ENCODE results near the gene DTNBP1. TPM values are rescaled to one million over a fixed set of nuclear protein-coding genes. Genes with fewer than 3 reads are reported as not detected.

Gene DTNBP1
- polyA plus RNA-seq, 3 donors, result 9.3 to 15.0 (median 13.4) TPM

- no peak overlapping the region for H3K27ac ChIP-seq (ENCODE audit: low read depth, low read length)
- WGBS, 3 donors, result 65 to 77% (median 77%) methylated on average over 2 of the region's 2 CpGs
Observed at GRCh38 chr6:15485936-15486335, 176.9 kb downstream of the DTNBP1 start.

GRCh38 chr6:15484821-15485220 lies 178.0 kb downstream of the DTNBP1 start:
- 87 to 93% (median 88%) methylated on average over 4 of the region's 4 CpGs for WGBS, 3 donors
- H3K27ac ChIP-seq (ENCODE audit: low read depth, low read length), result no peak overlapping the region

- H3K27ac ChIP-seq (ENCODE audit: low read depth, low read length), result no peak overlapping the region
- 50 to 96% (median 89%) methylated on average over 3 of the region's 3 CpGs for WGBS, 3 donors
Observed at GRCh38 chr6:15484140-15484539, 178.7 kb downstream of the DTNBP1 start.

- no peak overlapping the region for H3K27ac ChIP-seq (ENCODE audit: low read depth, low read length)
- WGBS, 3 donors, result 97 to 100% (median 97%) methylated on average over 1 of the region's 1 CpG
Observed at GRCh38 chr6:15483060-15483459, 179.8 kb downstream of the DTNBP1 start.

- no peak overlapping the region for H3K27ac ChIP-seq (ENCODE audit: low read depth, low read length)
- whole genome bisulfite sequencing, 3 donors, result 63 to 78% (median 67%) methylated on average over 10 of the region's 10 CpGs
Observed at GRCh38 chr6:15481390-15482291, 181.2 kb downstream of the DTNBP1 start.

- 66 to 80% (median 67%) methylated on average over 7 of the region's 7 CpGs for WGBS, 3 donors
- no peak overlapping the region for H3K27ac ChIP-seq (ENCODE audit: low read depth, low read length)
Observed at GRCh38 chr6:15480525-15480924, 182.3 kb downstream of the DTNBP1 start.

GRCh38 chr6:15479761-15480160 lies 183.1 kb downstream of the DTNBP1 start:
- 67 to 78% (median 70%) methylated on average over 5 of the region's 5 CpGs for WGBS, 3 donors
- no peak overlapping the region for H3K27ac ChIP-seq (ENCODE audit: low read depth, low read length)

GRCh38 chr6:15477746-15478145 lies 185.1 kb downstream of the DTNBP1 start:
- 54 to 79% (median 55%) methylated on average over 5 of the region's 5 CpGs for WGBS, 3 donors

GRCh38 chr6:15476631-15477380 lies 186.0 kb downstream of the DTNBP1 start:
- H3K27ac ChIP-seq (ENCODE audit: low read depth, low read length), result no peak overlapping the region
- WGBS, 3 donors, result 51 to 62% (median 57%) methylated on average over 7 of the region's 7 CpGs

More at GRCh38 chr6:15477746-15478145, 185.1 kb downstream of the DTNBP1 start:
- no peak overlapping the region for H3K27ac ChIP-seq (ENCODE audit: low read depth, low read length)

- 66 to 82% (median 76%) methylated on average over 4 of the region's 4 CpGs for WGBS, 3 donors
- no peak overlapping the region for H3K27ac ChIP-seq (ENCODE audit: low read depth, low read length)
Observed at GRCh38 chr6:15475872-15476271, 187.0 kb downstream of the DTNBP1 start.

- H3K27ac ChIP-seq (ENCODE audit: low read depth, low read length), result no peak overlapping the region
- WGBS, 3 donors, result 67 to 83% (median 69%) methylated on average over 6 of the region's 6 CpGs
Observed at GRCh38 chr6:15475261-15475660, 187.6 kb downstream of the DTNBP1 start.

GRCh38 chr6:15474196-15474595 lies 188.6 kb downstream of the DTNBP1 start:
- H3K27ac ChIP-seq (ENCODE audit: low read depth, low read length), result no peak overlapping the region
- WGBS, 3 donors, result 60 to 98% (median 61%) methylated on average over 2 of the region's 2 CpGs

GRCh38 chr6:15473741-15474161 lies 189.1 kb downstream of the DTNBP1 start:
- WGBS, 3 donors, result 51 to 78% (median 53%) methylated on average over 6 of the region's 6 CpGs
- no peak overlapping the region for H3K27ac ChIP-seq (ENCODE audit: low read depth, low read length)

GRCh38 chr6:15473174-15473573 lies 189.7 kb downstream of the DTNBP1 start:
- WGBS, 3 donors, result 72 to 85% (median 80%) methylated on average over 6 to 7 of the region's 7 CpGs
- no peak overlapping the region for H3K27ac ChIP-seq (ENCODE audit: low read depth, low read length)

Measured in adipose tissue (tissue), 3 donors.